ENCODE measurements around the gene MEN1.

Gene MEN1

DNA sequence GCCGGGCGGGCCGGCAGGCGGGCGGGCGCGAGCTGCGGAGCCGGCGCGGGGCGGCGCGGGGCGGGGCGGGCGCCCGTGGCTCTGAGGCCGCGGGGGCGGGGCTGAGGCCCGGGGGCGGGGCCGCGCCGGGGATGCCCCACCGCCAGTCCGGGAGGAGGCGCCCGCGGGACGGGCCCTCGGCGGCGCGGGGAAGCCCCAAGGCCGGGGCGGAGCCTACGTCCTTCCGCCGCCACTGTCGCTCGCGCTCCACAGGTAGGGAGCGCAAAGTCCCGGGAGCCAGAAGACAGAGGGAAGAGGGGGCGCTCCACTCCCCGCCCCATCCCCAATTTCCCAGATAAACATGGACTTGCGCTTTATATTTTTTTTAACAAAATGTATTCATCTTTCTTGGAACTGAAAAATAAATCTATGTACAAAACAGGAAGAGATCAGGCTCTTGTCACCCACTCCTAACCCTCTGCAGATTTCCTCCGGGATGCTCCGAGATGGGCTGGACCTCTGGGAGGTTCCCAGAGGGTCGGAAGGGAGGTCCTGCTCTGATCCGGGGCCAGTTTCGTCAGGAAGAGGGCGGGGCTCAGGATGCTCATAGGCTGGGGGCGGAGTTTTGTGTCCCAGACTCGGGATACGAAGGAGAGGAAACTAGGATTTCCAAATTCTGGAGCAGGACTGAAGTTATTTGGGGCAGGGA lies 7.0 kb downstream of the MEN1 start, which contains the start of gene MAP4K2:
Gene MAP4K2, minus strand, starts transcription at position 57 of the 688 bp plus-strand sequence. CDS start 65 bp downstream, outside the sequence.
- TF ChIP-seq, protein P1, sequence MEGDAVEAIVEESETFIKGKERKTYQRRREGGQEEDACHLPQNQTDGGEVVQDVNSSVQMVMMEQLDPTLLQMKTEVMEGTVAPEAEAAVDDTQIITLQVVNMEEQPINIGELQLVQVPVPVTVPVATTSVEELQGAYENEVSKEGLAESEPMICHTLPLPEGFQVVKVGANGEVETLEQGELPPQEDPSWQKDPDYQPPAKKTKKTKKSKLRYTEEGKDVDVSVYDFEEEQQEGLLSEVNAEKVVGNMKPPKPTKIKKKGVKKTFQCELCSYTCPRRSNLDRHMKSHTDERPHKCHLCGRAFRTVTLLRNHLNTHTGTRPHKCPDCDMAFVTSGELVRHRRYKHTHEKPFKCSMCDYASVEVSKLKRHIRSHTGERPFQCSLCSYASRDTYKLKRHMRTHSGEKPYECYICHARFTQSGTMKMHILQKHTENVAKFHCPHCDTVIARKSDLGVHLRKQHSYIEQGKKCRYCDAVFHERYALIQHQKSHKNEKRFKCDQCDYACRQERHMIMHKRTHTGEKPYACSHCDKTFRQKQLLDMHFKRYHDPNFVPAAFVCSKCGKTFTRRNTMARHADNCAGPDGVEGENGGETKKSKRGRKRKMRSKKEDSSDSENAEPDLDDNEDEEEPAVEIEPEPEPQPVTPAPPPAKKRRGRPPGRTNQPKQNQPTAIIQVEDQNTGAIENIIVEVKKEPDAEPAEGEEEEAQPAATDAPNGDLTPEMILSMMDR (IDR thresholded peaks at IDR 0.05), result peak; percentile 65
- no peak for TF ChIP-seq ZFX (IDR thresholded peaks at IDR 0.05; ENCODE audit: borderline replicate concordance)
- H3K27ac ChIP-seq, result peak within 1 kb of the TSS; percentile 88

DNA sequence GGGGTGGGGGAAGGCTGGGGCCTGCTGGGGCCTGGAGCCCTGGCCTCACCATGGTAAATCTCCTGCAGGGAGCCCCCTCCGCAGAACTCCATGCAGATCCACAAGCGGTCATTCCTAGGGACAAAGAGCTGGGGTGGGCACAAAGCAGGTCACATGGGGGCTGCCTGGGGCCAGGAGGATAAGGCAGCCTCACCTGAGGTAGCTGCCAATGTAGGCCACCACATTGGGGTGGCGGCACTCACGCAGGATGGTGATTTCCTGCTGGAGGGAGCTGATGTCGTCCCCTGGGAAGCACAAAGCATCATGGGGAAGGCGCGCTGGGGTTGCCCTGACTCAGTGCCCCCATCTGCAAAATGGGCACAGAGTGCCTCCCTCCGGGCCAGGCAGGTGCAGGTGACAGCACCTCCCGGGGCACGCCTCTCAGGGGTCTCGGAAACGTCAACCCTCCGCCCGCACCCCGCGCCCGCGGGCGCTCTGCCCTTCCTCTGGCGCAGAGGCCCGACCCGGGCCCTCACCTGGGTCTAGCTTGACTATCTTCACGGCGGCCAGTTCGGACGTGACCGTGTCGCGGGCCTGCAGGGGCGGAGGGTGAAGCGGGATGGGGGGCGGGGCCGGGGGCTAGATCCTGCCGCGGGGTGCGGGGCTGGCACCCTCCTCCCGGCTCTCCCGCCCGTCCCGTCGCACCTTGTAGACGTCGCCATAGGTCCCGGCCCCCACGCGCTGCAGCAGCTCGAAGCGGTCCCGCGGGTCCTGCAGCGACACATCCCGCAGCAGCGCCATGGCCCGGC lies 7.8 kb downstream of the MEN1 start:
- TF ChIP-seq, protein P1 (IDR thresholded peaks at IDR 0.05), result no peak
- no peak for TF ChIP-seq ZFX (IDR thresholded peaks at IDR 0.05; ENCODE audit: borderline replicate concordance)
- H3K27ac ChIP-seq, result peak overlapping the region; percentile 88

DNA sequence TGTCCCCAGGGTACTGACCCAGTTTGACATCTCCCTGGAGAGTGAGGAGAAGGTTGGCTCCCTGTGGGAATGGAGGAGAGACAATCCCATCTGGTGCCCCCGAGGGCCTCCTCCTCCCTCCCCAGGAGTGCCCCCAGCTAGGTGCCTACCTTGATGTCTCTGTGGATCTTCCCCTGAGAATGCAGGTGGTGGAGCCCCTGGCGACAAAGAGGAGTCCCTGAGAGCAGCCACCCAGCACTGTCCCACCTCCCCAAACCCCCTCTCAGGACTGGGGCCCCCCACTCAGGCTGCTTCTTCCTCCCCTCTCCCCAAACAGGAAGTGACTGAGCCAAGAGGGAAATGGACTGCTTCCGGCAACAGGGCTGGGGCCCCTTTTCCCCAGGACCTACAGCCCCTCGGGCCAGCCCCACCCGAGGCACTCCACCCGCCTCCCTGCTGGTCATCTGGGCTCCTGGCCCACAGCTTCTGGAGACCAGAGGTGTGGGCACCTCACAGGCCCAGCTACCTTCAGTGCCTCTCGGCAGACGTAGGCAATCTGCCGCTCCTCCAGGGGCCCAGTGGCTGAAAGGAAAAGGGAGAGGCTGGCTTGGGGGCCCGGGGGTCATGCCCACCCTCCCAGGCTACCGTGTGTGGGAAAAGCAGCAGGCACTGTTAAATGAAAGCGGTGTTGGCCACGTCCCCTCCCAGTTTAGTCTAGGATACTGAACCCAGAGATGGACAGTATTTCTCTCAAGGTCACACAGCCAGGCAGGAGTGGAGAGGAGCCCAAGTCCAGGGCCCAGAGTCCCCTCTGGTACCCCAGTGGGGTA lies 8.6 kb downstream of the MEN1 start:
- no peak for TF ChIP-seq ZFX (IDR thresholded peaks at IDR 0.05; ENCODE audit: borderline replicate concordance)
- TF ChIP-seq, protein P1 (IDR thresholded peaks at IDR 0.05), result no peak
- H3K27ac ChIP-seq, result peak overlapping the region; percentile 88

DNA sequence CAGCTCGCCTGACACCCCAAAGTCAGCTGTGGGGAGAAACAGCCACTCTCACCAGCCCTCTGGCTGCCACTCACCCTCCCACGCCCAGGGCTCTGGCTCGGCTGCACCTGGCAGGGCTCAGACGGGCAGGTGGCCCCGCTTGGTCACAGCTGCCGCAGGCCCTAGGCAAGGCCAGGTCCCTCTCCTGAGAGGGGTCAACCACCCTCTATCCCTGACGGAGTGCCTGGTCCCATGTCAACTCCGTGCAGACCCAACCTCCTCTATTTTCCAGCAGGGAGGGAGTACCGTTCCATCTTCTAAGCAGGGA lies 9.2 kb downstream of the MEN1 start:
- 0 out of 2 replicates have a peak overlapping the region, but pooled peaks have one; percentile 88 for H3K27ac ChIP-seq

DNA sequence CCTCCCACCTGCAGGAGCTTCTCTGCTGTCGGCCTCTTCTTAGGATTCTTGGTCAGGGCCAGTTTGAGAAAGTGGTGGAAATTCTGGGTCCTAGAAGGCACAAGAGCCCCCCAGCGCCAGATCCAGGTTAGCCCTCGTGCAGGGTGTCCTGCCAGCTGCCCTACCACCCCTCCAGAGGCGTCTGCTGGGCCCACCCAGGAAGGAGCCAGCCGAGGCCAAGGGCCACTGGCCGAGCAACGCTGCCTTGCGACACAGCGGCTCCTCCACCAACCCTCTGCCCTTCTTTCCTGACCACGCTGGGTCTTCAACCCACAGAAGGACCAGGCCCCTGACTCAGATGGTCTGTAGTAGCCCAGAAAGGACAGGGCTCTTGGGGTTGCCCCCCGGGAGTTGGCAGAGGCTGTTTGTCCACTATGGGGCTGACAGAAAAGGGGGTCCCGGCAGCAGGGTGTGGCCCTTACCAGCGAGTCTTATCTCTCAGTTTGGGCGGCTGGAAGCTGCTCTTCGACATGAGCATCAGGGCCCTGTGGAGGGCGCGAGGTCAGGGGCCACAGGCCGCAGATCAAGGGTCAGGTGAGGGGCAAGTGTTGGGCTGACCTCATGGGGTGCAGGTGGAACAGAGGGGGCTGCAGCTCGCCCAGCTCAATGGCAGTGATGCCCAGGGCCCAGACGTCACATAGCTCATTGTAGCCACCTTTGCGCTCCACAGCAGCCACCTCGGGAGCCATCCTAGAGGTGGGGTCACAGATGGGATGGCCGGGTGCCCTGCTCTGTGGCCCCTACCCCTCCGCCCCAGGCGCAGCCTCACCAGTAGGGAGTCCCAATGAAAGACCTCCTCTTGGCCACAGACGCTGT lies 9.8 kb downstream of the MEN1 start:
- TF ChIP-seq, protein P1 (IDR thresholded peaks at IDR 0.05), result no peak
- no peak for TF ChIP-seq ZFX (IDR thresholded peaks at IDR 0.05; ENCODE audit: borderline replicate concordance)
- no peak overlapping the region for H3K27ac ChIP-seq

More for the DNA sequence above, 9.2 kb downstream of the MEN1 start:
- TF ChIP-seq, protein P1 (IDR thresholded peaks at IDR 0.05), result no peak
- TF ChIP-seq ZFX (IDR thresholded peaks at IDR 0.05; ENCODE audit: borderline replicate concordance), result no peak

DNA sequence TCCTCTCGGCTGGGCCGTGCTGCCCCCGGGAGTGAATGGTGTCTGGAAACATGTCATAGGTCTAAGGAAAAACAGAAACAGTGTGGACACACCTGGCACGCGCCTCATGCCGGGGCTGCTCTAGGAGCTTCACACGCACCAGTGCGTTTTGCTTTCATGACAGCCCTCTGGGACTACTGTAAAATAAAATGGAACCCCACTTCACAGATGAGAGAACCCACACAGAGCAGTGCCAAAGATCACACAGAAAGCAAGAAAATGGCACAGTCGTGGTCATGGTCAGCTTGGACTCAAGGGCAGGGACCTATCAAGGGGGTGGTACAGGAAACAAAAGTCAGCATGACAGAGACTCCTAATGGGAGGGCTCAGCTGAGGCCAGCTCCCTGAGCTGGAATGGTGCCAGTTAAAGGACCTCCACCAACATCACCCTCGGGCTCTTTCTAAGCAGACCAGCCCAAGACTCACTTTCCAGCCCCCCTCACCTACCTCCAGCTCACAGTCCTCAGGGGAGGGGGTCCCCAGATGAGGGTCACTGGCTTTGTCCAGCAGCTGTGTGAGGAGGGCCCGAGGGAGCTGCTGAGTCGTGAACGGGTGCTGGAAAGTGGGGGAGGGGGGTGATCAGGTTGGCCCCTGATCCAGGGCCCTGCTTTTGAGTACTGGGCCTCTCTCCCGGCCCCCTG lies 10.6 kb downstream of the MEN1 start:
- no peak overlapping the region for H3K27ac ChIP-seq
- TF ChIP-seq ZFX (IDR thresholded peaks at IDR 0.05; ENCODE audit: borderline replicate concordance), result no peak
- TF ChIP-seq, protein P1 (IDR thresholded peaks at IDR 0.05), result no peak
